Muscle layer of duodenum (tissue), 2 donors: Measurements from ENCODE around the gene CNTNAP2.
"Not testable (repeated sequence)": the region's sequence is repeated elsewhere in the genome, so short reads cannot be mapped to it uniquely, and the experiment has no call there.

Experiments
- H3K27ac ChIP-seq: one replicate; pipeline ENCODE4 v1.7.0; 2013; ENCODE audit warnings: mild to moderate bottlenecking, low read length
- H3K27me3 ChIP-seq: one replicate; pipeline ENCODE4 v1.7.0; 2013; ENCODE audit warnings: low read depth, mild to moderate bottlenecking, control low read depth, low read length
- H3K36me3 ChIP-seq, 2 donors: one replicate each; pipeline ENCODE4 v1.7.0; 2013; ENCODE audit warnings: low read length in 2 of 2, control low read depth in 1 of 2, mild to moderate bottlenecking in 1 of 2; ENCODE audit not compliant: insufficient read depth in 2 of 2, control insufficient read depth in 1 of 2
- H3K4me1 ChIP-seq, 2 donors: one replicate each; pipeline ENCODE4 v1.7.0; 2013; ENCODE audit warnings: low read length in 2 of 2, mild to moderate bottlenecking in 2 of 2, control low read depth in 1 of 2, moderate library complexity in 1 of 2; ENCODE audit not compliant: insufficient read depth in 2 of 2, control insufficient read depth in 1 of 2
- H3K4me3 ChIP-seq, 2 donors: one replicate each; pipeline ENCODE4 v1.7.0; 2013; ENCODE audit warnings: low read length in 2 of 2, low read depth in 1 of 2, mild to moderate bottlenecking in 1 of 2
- H3K9me3 ChIP-seq, 2 donors: one replicate each; pipeline ENCODE4 v1.7.0; 2013; ENCODE audit warnings: low read length in 2 of 2, control low read depth in 1 of 2, mild to moderate bottlenecking in 1 of 2; ENCODE audit not compliant: control insufficient read depth in 1 of 2
- donor health status: healthy.

CNTNAP2 gene

DNA sequence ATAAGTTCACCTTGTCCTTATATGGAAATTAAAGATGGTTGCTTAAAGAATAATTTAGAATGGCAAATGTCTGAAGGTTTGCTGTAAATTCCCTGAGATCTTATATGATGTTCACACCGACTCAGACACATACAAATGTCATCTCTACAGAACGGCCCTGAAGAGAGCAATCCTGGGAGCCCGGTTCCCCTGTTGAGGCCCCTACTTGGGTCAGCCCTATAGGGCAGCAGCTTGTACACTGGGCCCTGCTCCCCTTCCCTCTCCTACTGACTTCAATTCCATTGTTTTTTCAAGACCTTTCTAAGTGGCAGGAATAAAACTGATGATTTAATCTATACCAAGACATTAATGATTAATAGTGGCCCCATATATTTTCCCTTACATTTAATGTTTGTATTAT, 1660.7 kb downstream of the CNTNAP2 start:
- no peak overlapping the region for H3K4me3 ChIP-seq
- no peaks in the 10 kb centered on the region for H3K36me3 ChIP-seq
- no peak overlapping the region for H3K27ac ChIP-seq
- H3K4me1 ChIP-seq = no peaks in the 10 kb centered on the region
- H3K9me3 ChIP-seq = no peaks in the 10 kb centered on the region
- H3K27me3 ChIP-seq = no peaks in the 10 kb centered on the region

DNA sequence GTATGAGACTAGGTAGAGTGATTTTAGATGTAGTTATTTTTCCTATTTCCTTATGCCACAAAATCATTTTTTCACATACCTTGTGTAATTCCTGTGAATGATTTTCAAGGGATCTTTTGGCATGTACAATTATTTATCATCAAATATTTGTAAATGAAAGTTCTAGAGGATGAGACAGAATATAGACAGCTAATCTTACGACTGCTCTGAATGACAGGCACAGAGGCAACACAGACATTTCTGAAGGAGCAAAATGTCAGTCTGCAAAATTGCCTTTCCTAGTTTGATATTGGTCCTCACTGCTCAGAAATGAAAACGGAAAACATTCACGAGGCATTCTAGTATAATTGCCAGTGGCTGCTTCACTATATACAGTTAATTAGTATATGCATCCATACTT, 1663.3 kb downstream of the CNTNAP2 start:
- H3K36me3 ChIP-seq = no peaks in the 10 kb centered on the region
- H3K9me3 ChIP-seq = peaks cover 0 to 2% of the 10 kb centered on the region in 2 donors
- no peak overlapping the region for H3K4me3 ChIP-seq
- H3K27ac ChIP-seq = no peak overlapping the region
- H3K4me1 ChIP-seq = no peaks in the 10 kb centered on the region
- H3K27me3 ChIP-seq = no peaks in the 10 kb centered on the region

DNA sequence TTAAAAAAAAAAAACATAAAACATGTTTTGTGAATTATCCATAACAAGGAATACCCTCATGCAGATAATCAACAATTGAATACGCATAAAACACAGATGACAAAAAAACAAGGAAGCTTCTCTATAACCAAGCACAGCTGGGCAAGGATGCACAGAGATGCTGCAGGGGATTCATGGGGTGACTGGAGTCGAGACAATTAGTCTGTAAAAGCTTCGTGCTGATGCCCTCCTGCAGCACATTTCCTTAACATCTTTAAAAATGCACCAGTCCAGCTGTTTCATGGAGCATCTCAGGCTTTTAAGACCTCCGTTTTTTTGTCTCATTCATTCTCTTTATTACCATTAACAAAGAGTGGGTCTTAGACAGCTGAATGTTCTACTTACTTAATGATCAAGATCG, 1680.0 kb downstream of the CNTNAP2 start:
- Histone ChIP-seq H3K27ac (no peak overlapping the region), H3K36me3 (no peaks in the 10 kb centered on the region), H3K27me3 (no peaks in the 10 kb centered on the region), H3K9me3 (no peaks in the 10 kb centered on the region), H3K4me1 (no peaks in the 10 kb centered on the region), H3K4me3 (no peak overlapping the region)

DNA sequence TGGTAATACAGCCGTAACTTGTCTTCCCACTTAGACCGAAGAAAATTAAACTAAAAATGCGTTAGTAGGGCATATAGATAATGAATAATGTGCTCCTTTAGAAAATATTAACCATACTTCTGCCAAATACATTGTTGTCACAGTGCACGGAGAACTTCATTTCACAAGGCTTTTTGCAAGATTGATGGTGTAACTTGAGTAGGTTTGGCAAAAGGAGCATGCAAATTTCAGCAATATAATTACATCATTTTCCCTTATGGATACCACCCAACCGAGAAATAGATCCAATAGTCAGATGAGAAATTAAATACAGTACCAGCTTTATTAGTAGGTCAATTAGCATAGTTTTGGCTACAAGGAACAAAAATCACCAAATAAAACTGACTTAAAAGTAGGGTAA, 1681.4 kb downstream of the CNTNAP2 start:
- Histone ChIP-seq H3K4me3 (no peak overlapping the region), H3K27me3 (no peaks in the 10 kb centered on the region), H3K27ac (no peak overlapping the region), H3K4me1 (no peaks in the 10 kb centered on the region), H3K9me3 (no peaks in the 10 kb centered on the region), H3K36me3 (no peaks in the 10 kb centered on the region)

DNA sequence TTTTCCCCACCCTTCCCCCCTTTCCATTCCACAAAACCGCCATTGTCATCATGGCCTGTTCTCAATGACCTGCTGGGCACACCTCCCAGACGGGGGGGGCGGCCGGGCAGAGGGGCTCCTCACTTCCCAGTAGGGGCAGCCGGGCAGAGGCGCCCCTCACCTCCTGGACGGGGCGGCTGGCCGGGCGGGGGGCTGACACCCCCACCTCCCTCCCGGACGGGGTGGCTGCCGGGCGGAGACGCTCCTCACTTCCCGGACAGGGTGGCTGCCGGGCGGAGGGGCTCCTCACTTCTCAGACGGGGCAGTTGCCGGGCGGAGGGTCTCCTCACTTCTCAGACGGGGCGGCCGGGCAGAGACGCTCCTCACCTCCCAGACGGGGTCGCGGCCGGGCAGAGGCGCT, 1685.2 kb downstream of the CNTNAP2 start:
- H3K27me3 ChIP-seq, H3K4me3 ChIP-seq, H3K4me1 ChIP-seq, H3K9me3 ChIP-seq, H3K36me3 ChIP-seq, H3K27ac ChIP-seq: not testable (repeated sequence)

DNA sequence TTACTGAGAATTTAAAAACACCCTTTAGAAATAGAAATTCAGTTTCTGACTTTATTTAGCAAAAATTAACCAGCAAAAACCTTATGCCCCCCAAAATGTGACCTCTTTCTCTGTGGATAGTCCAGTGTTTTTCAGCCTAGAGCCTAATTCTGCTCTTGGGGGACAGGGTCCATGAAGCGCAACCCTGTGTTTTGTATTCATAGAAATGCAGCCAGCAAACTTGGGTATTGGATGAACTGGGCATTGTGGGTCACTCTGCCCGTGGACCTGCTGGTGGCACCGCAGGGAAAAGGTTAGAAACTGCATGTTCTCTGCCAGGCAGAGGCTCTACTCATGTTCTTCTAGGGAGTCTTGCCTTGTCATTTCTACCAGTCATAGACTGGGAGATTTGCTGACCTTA, 1686.5 kb downstream of the CNTNAP2 start:
- Histone ChIP-seq H3K27me3 (no peaks in the 10 kb centered on the region), H3K36me3 (no peaks in the 10 kb centered on the region), H3K4me3 (no peak overlapping the region), H3K9me3 (no peaks in the 10 kb centered on the region), H3K27ac (no peak overlapping the region), H3K4me1 (no peaks in the 10 kb centered on the region)

DNA sequence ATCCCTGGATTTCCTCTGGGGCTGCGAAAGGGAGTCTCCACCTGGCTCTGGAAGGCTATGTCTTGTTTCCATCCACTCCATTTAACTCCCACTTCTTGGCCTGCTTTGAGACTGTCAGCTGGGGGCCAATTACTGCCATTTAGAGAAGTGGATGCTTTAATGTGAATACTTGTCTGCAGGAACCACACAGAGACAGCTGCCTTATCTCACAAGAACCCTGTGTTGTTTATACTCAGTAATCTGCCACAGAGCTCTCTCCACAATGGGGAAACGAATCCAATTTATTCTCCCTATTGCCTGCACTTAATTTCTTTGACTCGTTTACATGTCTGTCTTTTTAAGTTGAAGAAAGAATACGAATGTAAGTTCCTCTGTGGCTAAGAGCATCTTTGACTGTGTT, 1687.0 kb downstream of the CNTNAP2 start:
- Histone ChIP-seq H3K27me3 (no peaks in the 10 kb centered on the region), H3K4me3 (no peak overlapping the region), H3K36me3 (no peaks in the 10 kb centered on the region), H3K4me1 (no peaks in the 10 kb centered on the region), H3K27ac (no peak overlapping the region), H3K9me3 (no peaks in the 10 kb centered on the region)

DNA sequence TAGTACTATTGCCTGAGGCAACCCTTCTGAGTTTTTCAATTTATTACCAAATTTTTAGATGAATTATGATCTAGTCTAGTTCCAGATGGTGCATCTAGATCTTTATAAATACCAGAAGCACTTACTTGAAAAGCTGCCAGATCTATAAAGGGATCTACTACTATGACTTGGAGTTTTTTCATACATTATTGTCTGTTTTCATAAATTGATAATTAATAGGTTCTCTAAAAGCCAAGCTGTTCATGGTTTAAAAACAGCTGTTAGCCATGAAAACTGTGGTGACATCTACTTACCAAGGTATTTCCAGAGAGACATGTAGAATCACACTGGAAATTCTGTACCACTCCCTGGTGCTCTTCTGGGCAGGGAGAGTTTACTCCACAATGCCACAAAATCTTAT, 1687.4 kb downstream of the CNTNAP2 start:
- Histone ChIP-seq H3K4me1 (no peaks in the 10 kb centered on the region), H3K27ac (no peak overlapping the region), H3K4me3 (no peak overlapping the region), H3K36me3 (no peaks in the 10 kb centered on the region), H3K9me3 (no peaks in the 10 kb centered on the region), H3K27me3 (no peaks in the 10 kb centered on the region)

DNA sequence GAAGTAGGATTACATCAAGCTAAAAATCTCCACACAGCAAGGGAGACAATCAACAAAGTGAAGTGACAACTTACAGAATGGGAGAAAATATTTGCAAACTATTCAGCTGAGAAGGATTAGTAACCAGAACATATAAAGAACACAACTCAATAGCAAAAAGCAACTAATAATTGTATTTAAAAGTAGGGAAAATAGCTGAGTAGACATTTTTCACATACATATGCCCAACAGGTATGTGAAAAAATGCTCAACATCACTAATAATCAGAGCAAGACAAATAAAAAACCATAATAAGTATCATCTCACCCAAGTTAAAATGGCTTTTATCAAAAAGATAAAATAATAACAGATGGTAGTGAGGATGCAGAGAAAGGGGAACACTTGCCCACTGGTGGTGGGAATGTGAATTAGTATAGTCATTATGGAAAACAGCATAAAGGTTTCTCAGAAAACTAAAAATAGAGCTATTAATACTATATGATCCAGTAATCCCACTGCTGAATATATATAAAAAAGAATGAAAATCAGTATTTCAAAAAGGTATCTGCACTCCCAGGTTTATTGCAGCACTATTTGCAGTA, 1689.5 kb downstream of the CNTNAP2 start:
- H3K27ac ChIP-seq = no peak overlapping the region
- H3K4me1 ChIP-seq = no peaks in the 10 kb centered on the region
- H3K4me3 ChIP-seq = no peak overlapping the region
- H3K27me3 ChIP-seq = no peaks in the 10 kb centered on the region
- no peaks in the 10 kb centered on the region for H3K9me3 ChIP-seq
- no peaks in the 10 kb centered on the region for H3K36me3 ChIP-seq

DNA sequence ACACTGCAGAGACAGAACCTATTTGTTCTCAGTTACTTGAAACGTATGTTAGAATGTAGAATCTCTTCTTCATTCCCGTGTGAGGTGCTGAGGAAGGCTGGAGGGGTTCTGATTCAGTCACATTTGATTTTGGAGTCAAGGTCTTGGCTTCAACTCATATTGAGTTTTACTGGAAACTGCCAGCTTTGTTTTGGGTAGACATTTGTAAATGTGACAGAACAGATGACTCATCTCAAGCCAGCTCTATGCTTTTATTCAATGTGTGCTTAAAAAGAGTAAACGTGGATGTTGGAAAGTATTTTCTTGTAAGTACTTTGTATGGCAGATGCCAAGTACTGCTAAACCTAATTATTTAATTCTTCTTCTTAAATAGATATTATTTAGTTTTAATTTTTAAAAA, 1693.2 kb downstream of the CNTNAP2 start:
- H3K27ac ChIP-seq = no peak overlapping the region
- no peak overlapping the region for H3K4me3 ChIP-seq
- H3K36me3 ChIP-seq = no peaks in the 10 kb centered on the region
- no peaks in the 10 kb centered on the region for H3K4me1 ChIP-seq
- no peaks in the 10 kb centered on the region for H3K9me3 ChIP-seq
- no peaks in the 10 kb centered on the region for H3K27me3 ChIP-seq

DNA sequence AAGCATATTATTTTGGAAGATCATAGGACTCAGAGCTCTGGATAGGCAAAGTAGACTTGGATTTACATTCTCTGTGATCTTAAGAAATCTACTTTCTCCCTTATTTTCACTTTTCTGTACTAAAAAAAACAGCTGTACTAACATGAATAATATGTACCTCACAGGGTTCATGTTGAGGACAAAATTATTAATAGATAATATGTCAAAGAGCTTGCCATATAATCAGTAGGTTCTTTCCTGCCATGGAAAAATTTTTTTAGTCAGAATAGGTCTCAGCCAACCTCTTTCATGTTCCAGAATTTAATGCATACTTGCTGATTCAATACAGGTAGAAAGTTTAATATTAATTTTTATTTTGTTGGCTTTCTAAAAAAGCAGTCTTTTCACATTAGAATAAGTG, 1693.7 kb downstream of the CNTNAP2 start:
- Histone ChIP-seq H3K9me3 (no peaks in the 10 kb centered on the region), H3K4me3 (no peak overlapping the region), H3K27me3 (no peaks in the 10 kb centered on the region), H3K36me3 (no peaks in the 10 kb centered on the region), H3K4me1 (no peaks in the 10 kb centered on the region), H3K27ac (no peak overlapping the region)

DNA sequence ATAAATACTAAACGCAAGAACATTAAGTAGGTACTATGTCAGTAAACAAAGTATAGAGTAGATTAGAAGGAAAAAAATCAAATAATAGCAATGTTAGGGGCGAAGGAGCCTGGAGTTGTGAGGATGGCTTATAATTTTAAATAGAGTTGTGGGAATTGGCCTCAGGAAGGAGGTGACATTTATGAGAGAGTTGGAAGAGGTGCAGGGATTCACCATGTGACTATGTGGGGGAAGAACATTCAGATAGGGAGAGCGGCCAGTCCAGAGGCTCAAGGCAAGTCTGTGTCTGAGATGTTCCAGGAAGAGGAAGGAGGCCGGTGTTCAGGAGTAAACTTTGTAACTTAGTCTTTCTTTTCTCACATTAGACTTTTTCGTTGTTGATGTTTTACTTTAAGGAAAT, 1695.3 kb downstream of the CNTNAP2 start:
- Histone ChIP-seq H3K4me3 (no peak overlapping the region), H3K27ac (no peak overlapping the region), H3K9me3 (no peaks in the 10 kb centered on the region), H3K4me1 (no peaks in the 10 kb centered on the region), H3K36me3 (no peaks in the 10 kb centered on the region), H3K27me3 (no peaks in the 10 kb centered on the region)
